Measurements from ENCODE around the gene GALNT15. TPM values are rescaled to one million over a fixed set of nuclear protein-coding genes. Genes with fewer than 3 reads are reported as not detected.

GALNT15 gene
- total and polyA plus RNA-seq, 4 donors: under 0.01 to 2.8 (median 1.3) TPM

- H3K9ac ChIP-seq (ENCODE audit: low read depth in 1 of 2, low read length in 2 of 2): no peak overlapping the region
- H3K4me1 ChIP-seq (ENCODE audit: control insufficient read depth in 4 of 4, insufficient read depth in 4 of 4, low read length in 3 of 4): no peaks in the 10 kb centered on the region
- no peaks in the 10 kb centered on the region for H3K36me3 ChIP-seq (ENCODE audit: control insufficient read depth in 4 of 4, insufficient read depth in 3 of 4, low read depth in 1 of 4, low read length in 3 of 4)
- no peaks in the 10 kb centered on the region for H3K27me3 ChIP-seq (ENCODE audit: control insufficient read depth in 4 of 4, insufficient read depth in 4 of 4, low read length in 3 of 4)
- H3K4me3 ChIP-seq (ENCODE audit: low read depth in 1 of 3, low read length in 3 of 3): no peak overlapping the region
- H3K27ac ChIP-seq (ENCODE audit: low read depth in 1 of 2, low read length in 2 of 2): no peak overlapping the region
- peaks cover 0 to 2% (median 0%) of the 10 kb centered on the region in 4 donors for H3K9me3 ChIP-seq (ENCODE audit: control insufficient read depth in 4 of 4, low read length in 3 of 4)
- no peak for DNase-seq (ENCODE audit: low spot score)
- TF ChIP-seq JUND (IDR thresholded peaks at IDR 0.05) (no peak), NR2F2 (IDR thresholded peaks at IDR 0.05) (no peak), RAD21 (IDR thresholded peaks at IDR 0.05) (no peak), HNF4A (conservative IDR thresholded peaks at IDR 0.05) (no peak), HNF4G (IDR thresholded peaks at IDR 0.05) (no peak), SP1 (IDR thresholded peaks at IDR 0.05) (no peak), YY1 (IDR thresholded peaks at IDR 0.05) (no peak)
- TF ChIP-seq, protein P1, sequence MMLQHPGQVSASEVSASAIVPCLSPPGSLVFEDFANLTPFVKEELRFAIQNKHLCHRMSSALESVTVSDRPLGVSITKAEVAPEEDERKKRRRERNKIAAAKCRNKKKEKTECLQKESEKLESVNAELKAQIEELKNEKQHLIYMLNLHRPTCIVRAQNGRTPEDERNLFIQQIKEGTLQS (IDR thresholded peaks at IDR 0.05): no peak
- TF ChIP-seq, protein P2, sequence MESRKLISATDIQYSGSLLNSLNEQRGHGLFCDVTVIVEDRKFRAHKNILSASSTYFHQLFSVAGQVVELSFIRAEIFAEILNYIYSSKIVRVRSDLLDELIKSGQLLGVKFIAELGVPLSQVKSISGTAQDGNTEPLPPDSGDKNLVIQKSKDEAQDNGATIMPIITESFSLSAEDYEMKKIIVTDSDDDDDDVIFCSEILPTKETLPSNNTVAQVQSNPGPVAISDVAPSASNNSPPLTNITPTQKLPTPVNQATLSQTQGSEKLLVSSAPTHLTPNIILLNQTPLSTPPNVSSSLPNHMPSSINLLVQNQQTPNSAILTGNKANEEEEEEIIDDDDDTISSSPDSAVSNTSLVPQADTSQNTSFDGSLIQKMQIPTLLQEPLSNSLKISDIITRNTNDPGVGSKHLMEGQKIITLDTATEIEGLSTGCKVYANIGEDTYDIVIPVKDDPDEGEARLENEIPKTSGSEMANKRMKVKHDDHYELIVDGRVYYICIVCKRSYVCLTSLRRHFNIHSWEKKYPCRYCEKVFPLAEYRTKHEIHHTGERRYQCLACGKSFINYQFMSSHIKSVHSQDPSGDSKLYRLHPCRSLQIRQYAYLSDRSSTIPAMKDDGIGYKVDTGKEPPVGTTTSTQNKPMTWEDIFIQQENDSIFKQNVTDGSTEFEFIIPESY (IDR thresholded peaks at IDR 0.05): no peak
- TF ChIP-seq, protein P3, sequence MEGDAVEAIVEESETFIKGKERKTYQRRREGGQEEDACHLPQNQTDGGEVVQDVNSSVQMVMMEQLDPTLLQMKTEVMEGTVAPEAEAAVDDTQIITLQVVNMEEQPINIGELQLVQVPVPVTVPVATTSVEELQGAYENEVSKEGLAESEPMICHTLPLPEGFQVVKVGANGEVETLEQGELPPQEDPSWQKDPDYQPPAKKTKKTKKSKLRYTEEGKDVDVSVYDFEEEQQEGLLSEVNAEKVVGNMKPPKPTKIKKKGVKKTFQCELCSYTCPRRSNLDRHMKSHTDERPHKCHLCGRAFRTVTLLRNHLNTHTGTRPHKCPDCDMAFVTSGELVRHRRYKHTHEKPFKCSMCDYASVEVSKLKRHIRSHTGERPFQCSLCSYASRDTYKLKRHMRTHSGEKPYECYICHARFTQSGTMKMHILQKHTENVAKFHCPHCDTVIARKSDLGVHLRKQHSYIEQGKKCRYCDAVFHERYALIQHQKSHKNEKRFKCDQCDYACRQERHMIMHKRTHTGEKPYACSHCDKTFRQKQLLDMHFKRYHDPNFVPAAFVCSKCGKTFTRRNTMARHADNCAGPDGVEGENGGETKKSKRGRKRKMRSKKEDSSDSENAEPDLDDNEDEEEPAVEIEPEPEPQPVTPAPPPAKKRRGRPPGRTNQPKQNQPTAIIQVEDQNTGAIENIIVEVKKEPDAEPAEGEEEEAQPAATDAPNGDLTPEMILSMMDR (IDR thresholded peaks at IDR 0.05; ENCODE audit: low read depth, low read length, missing input control): no peak
- 90% methylated on average over 3 of the region's 3 CpGs for WGBS
Observed at GRCh38 chr3:16132928-16133327, 41.6 kb upstream of the GALNT15 start.

DNA sequence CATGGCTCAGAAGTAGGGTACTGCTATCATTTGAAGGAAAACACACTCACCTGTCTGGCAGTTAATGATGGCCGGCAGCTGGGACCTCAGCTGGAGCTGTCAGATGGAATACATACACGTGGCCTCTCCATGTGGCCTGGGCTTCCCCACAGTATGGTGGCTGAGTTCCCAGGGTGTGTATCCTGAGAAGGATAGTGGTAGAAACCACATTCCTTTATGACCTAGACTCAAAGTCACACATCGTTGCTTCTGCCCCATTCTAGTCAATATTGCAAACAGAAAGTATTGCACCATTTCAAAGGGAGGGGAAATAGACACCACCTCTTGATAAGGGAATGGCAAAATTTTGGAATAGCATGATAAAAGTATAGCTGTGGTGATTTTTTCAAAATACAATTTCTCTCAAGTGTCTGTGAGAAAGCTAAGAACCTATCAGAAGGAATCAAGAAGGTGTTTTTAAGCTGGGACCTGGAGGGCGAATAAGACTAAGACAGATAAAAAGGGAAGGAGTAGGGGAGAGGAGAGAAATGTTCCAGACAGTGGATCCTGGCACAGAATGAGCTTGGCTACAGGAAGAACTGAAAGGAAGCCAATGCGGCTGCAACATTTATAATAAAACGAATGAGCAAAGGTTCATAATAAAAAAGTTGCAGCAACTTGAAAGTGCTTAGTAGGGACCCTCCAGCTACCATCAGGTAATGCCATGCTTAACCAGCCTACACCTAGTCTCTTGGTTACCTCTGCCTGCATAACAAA is 40.1 kb upstream of the GALNT15 start:
- Histone ChIP-seq H3K27me3 (ENCODE audit: control insufficient read depth in 4 of 4, insufficient read depth in 4 of 4, low read length in 3 of 4) (no peaks in the 10 kb centered on the region), H3K9ac (ENCODE audit: low read depth in 1 of 2, low read length in 2 of 2) (no peak overlapping the region), H3K4me1 (ENCODE audit: control insufficient read depth in 4 of 4, insufficient read depth in 4 of 4, low read length in 3 of 4) (no peaks in the 10 kb centered on the region), H3K27ac (ENCODE audit: low read depth in 1 of 2, low read length in 2 of 2) (no peak overlapping the region), H3K36me3 (ENCODE audit: control insufficient read depth in 4 of 4, insufficient read depth in 3 of 4, low read depth in 1 of 4, low read length in 3 of 4) (no peaks in the 10 kb centered on the region), H3K4me3 (ENCODE audit: low read depth in 1 of 3, low read length in 3 of 3) (no peak overlapping the region), H3K9me3 (ENCODE audit: control insufficient read depth in 4 of 4, low read length in 3 of 4) (peaks cover 0 to 2% (median 0%) of the 10 kb centered on the region in 4 donors)
- TF ChIP-seq FOXA1 (IDR thresholded peaks at IDR 0.05) (no peak), RAD21 (IDR thresholded peaks at IDR 0.05) (no peak)
- 57% methylated on average over 6 of the region's 6 CpGs for WGBS
- DNase-seq (ENCODE audit: low spot score): no peak

DNA sequence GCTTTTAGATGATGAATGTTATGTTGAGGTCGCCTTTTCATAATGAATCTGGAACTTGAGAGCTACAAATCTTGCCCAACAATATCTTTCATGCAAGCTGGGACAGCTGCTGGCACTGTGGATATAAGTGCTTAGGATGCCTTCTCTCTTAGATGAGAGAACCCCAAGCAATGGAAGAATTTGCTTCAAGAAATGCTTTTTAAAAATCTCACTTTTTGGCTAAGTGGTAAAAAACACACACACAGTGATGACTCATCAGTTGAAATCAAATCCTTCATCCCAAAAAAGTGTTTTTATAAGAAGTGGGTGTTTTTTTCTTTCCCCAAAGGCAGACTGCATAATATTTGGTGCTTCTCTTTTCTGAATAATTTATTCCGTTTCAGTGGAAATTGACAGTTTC is 38.4 kb upstream of the GALNT15 start:
- Histone ChIP-seq H3K27me3 (ENCODE audit: control insufficient read depth in 4 of 4, insufficient read depth in 4 of 4, low read length in 3 of 4) (no peaks in the 10 kb centered on the region), H3K9ac (ENCODE audit: low read depth in 1 of 2, low read length in 2 of 2) (no peak overlapping the region), H3K9me3 (ENCODE audit: control insufficient read depth in 4 of 4, low read length in 3 of 4) (peaks cover 0 to 2% (median 0%) of the 10 kb centered on the region in 4 donors), H3K4me3 (ENCODE audit: low read depth in 1 of 3, low read length in 3 of 3) (no peak overlapping the region), H3K4me1 (ENCODE audit: control insufficient read depth in 4 of 4, insufficient read depth in 4 of 4, low read length in 3 of 4) (no peaks in the 10 kb centered on the region), H3K36me3 (ENCODE audit: control insufficient read depth in 4 of 4, insufficient read depth in 3 of 4, low read depth in 1 of 4, low read length in 3 of 4) (no peaks in the 10 kb centered on the region), H3K27ac (ENCODE audit: low read depth in 1 of 2, low read length in 2 of 2) (no peak overlapping the region)
- WGBS: 61% methylated on average over 2 of the region's 2 CpGs
- DNase-seq (ENCODE audit: low spot score): no peak
- TF ChIP-seq FOXA2 (IDR thresholded peaks at IDR 0.05) (no peak), MAX (IDR thresholded peaks at IDR 0.05) (no peak), GABPA (IDR thresholded peaks at IDR 0.05 in 1 of 2, conservative IDR thresholded peaks at IDR 0.05 in 1 of 2) (no peak), NR2F2 (IDR thresholded peaks at IDR 0.05) (no peak), TAF1 (conservative IDR thresholded peaks at IDR 0.05) (no peak), JUND (IDR thresholded peaks at IDR 0.05) (no peak), EGR1 (IDR thresholded peaks at IDR 0.05; ENCODE audit: low read depth in 2 of 2) (no peak), RXRA (IDR thresholded peaks at IDR 0.05) (no peak), FOXA1 (IDR thresholded peaks at IDR 0.05) (no peak), HNF4G (IDR thresholded peaks at IDR 0.05) (no peak)
- TF ChIP-seq, protein P2 (IDR thresholded peaks at IDR 0.05): no peak
- TF ChIP-seq, protein P4, sequence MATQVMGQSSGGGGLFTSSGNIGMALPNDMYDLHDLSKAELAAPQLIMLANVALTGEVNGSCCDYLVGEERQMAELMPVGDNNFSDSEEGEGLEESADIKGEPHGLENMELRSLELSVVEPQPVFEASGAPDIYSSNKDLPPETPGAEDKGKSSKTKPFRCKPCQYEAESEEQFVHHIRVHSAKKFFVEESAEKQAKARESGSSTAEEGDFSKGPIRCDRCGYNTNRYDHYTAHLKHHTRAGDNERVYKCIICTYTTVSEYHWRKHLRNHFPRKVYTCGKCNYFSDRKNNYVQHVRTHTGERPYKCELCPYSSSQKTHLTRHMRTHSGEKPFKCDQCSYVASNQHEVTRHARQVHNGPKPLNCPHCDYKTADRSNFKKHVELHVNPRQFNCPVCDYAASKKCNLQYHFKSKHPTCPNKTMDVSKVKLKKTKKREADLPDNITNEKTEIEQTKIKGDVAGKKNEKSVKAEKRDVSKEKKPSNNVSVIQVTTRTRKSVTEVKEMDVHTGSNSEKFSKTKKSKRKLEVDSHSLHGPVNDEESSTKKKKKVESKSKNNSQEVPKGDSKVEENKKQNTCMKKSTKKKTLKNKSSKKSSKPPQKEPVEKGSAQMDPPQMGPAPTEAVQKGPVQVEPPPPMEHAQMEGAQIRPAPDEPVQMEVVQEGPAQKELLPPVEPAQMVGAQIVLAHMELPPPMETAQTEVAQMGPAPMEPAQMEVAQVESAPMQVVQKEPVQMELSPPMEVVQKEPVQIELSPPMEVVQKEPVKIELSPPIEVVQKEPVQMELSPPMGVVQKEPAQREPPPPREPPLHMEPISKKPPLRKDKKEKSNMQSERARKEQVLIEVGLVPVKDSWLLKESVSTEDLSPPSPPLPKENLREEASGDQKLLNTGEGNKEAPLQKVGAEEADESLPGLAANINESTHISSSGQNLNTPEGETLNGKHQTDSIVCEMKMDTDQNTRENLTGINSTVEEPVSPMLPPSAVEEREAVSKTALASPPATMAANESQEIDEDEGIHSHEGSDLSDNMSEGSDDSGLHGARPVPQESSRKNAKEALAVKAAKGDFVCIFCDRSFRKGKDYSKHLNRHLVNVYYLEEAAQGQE (IDR thresholded peaks at IDR 0.05): no peak

Data from liver (tissue), 9 donors.